ENCODE data around the gene TRIP11.

Gene TRIP11

GRCh38 chr14:92009604-92010003, 30.3 kb downstream of the TRIP11 start:
- no peak for DNase-seq

- no peak for DNase-seq
Measured at GRCh38 chr14:92005019-92005418, 34.8 kb downstream of the TRIP11 start.

GRCh38 chr14:92004062-92004461, 35.8 kb downstream of the TRIP11 start:
- DNase-seq = no peak

GRCh38 chr14:91998667-91999570, 40.9 kb downstream of the TRIP11 start:
- no peak for DNase-seq

GRCh38 chr14:91997492-91997891, 42.4 kb downstream of the TRIP11 start:
- DNase-seq = no peak

- DNase-seq = no peak
Measured at GRCh38 chr14:91996948-91997371, 42.9 kb downstream of the TRIP11 start.

- no peak for DNase-seq
Measured at GRCh38 chr14:91987192-91987591, 52.7 kb downstream of the TRIP11 start.

GRCh38 chr14:91985521-91986255, 54.2 kb downstream of the TRIP11 start:
- no peak for DNase-seq

- no peak for DNase-seq
Measured at GRCh38 chr14:91985008-91985407, 54.9 kb downstream of the TRIP11 start.

- DNase-seq = no peak
Measured at GRCh38 chr14:91983588-91983987, 56.3 kb downstream of the TRIP11 start.

- DNase-seq = no peak
Measured at GRCh38 chr14:91980157-91980556, 59.7 kb downstream of the TRIP11 start.

GRCh38 chr14:91977884-91978283, 62.0 kb downstream of the TRIP11 start:
- DNase-seq = no peak

GRCh38 chr14:91975763-91976162, 64.1 kb downstream of the TRIP11 start:
- DNase-seq = no peak

- no peak for DNase-seq
Measured at GRCh38 chr14:91971188-91971778, 68.6 kb downstream of the TRIP11 start.

GRCh38 chr14:91968280-91968679, 71.6 kb downstream of the TRIP11 start:
- DNase-seq = no peak

- DNase-seq = no peak
Measured at GRCh38 chr14:91964724-91965123, 75.1 kb downstream of the TRIP11 start.

GRCh38 chr14:91964011-91964410, 75.8 kb downstream of the TRIP11 start:
- no peak for DNase-seq

- DNase-seq = no peak
Measured at GRCh38 chr14:91963465-91963864, 76.4 kb downstream of the TRIP11 start.

- DNase-seq = no peak
Measured at GRCh38 chr14:91961297-91962220, 78.3 kb downstream of the TRIP11 start.

- no peak for DNase-seq
Measured at GRCh38 chr14:91957876-91958313, 82.0 kb downstream of the TRIP11 start.

GRCh38 chr14:91956616-91957015, 83.2 kb downstream of the TRIP11 start:
- no peak for DNase-seq

GRCh38 chr14:91955168-91955567, 84.7 kb downstream of the TRIP11 start:
- DNase-seq = no peak
